GM11168 (cell line): ENCODE measurements around the gene RGS13.

ENCODE experiments used
- in situ Hi-C: fragments of 300-500 bp; cut with MboI; formaldehyde crosslinking; loops from one replicate; pipeline ENCODE4 v1.12.0; 2022; ENCODE audit warnings: low sequenced_read_pairs; ENCODE audit not compliant: unreplicated experiment

RGS13 gene, protein sequence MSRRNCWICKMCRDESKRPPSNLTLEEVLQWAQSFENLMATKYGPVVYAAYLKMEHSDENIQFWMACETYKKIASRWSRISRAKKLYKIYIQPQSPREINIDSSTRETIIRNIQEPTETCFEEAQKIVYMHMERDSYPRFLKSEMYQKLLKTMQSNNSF

DNA sequence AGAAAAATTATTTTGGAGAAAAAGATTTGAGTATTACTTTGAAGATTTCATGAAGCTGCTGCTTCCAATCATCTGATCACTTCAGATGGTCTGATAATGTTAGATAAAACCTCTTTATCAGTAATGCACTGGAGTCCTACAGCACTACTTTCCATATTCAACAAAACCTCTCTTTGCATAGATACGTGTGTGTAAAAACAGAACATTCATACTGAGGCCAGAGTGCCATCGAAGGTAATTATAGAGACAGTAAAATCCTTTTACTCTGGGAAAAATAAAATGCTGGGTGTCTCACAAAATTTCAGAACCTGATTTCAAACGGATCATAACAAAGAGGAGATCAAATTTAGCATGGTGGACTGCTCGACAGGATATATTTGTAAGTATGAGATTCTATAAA is at the start of gene RGS13:
RGS13 (plus strand) TSS at position 209 of the 400 bp plus-strand sequence. CDS start 8,188 bp downstream, outside the sequence.
- in situ Hi-C loops = no loop called here

DNA sequence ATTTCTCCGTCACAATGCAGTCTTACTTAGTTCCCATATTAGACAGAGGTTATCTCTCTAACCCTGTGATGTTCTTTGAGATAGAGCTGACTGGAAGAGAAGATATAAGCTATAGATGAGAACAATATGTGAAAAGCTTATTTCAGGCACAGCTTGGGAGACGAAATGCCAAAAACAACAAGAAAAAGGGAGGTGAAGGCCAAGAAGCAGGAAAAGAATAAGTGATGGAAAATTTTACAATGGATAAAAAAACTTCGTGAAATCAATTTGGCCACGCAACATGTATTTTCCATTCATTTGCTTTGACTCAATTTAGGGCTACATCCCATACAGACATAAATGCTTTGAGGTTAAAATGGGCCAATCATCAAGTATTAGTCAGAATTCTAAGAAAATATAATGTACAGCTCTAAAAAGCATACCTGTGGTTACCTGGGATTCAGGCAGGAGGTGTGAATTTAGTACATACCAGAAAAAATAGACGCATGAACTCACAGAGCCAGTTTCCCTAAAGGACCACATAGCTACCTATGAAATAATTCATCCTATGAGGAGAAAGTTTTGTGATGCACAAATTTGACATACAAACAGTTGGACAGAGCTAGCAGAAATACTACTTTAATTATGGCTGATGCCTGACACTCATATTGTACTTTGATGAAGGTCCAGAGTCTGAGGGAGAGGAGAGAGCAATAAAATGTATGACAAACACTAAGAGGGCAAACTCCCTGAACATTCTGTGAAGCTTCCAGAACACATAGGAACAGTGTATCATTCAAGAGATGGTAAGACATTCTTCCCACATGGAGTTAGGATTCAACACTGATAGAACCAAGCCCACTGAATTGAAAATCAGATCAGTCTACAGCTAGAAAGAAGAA is 48.3 kb upstream of the RGS13 start:
- in situ Hi-C loops = loop anchor here (10.0 kb wide), 1 partner anchor 73 kb away; no protein-coding TSS in a partner anchor

DNA sequence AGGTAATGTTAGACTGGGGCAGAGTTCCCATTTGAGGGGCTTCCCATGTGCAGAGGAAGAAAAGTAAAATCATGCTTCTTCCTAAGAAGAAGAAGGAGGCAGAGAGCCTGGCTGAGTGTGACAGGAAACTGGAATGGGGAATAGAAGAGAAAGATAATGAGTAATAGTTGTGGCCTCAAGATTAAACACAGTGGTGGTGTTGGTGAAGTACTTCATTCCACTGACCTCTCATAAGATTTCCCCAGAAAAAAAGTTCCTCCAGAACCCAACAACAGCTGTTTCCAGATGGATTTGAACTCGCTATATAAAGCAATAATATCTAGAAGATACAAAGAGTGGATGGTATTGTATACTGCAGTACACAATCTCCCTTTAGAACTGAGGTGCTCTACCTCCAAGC is 47.4 kb upstream of the RGS13 start:
- in situ Hi-C loops = loop anchor here (10.0 kb wide), 1 partner anchor 74 kb away; no protein-coding TSS in a partner anchor

DNA sequence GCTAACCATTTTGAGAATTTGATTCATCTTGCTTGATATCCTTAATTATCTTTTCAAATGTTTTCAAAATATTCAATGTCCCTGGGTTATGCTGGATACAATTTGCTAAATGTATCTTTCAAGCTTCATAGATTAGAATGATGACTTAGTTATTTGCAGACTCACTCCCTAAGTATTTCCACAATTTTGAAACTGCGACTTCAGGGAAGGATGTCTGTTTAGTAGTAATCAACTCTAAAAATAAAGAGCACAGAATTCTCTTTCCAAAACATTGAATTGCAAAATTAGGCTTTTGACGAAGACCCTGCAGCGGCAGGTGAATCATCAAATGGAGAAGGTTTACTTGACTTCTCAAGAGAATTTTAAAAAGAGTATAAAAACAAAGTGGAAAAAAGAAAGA is 46.1 kb upstream of the RGS13 start:
- in situ Hi-C loops = loop anchor here (10.0 kb wide), 1 partner anchor 75 kb away; no protein-coding TSS in a partner anchor

DNA sequence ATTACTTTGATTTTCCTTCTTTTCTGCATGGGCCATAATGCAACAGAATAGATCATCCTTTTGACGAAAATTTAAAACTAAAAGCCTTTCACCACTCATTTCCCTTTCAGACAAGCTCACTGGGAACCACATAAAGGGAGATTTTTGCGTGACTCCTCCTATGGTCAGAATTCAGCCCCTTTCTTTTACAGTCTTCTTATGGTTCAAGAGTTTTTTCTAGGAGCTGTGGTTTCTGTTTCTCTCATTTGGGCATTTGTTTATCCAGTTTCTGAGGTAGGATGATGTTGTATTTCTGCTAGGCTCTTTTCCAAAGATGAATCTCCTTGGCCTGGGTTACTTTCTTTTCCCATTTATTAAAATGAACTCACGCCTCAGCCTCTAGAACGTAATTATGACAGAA is 43.4 kb upstream of the RGS13 start:
- in situ Hi-C loops = no loop called here

DNA sequence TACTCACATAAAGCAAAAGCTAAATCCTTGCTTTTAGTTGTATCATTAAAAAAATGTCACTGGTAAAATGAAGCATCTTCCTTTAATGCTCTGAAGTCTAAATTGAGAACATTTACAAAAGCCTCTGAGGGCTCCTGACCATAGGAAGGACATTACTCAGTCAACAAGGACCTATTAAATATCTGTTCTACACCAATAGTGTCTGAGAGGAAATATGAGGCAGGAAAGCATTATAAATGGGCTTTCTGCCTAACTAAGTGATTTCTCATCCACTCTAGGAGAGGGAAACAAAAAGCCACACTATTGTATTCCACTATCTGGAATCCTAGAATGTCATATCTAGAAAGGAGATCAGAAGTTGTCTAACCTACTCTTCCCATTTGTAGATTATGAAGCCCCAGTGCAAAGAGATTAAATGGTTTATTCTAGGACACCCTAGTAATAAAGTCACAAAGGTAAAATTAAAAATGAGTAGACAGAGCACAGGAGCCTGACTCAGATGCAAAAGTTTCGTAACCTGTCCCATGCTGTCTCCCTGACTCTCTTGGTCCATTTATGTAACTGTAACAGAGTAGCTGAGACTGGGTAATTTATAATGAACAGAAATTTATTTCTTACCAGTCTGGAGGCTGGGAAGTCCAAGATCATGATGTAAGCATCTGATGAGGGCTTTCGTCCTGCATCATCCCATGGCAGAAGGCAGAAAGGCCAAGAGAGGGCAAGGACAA is 42.8 kb upstream of the RGS13 start:
- in situ Hi-C loops = no loop called here

DNA sequence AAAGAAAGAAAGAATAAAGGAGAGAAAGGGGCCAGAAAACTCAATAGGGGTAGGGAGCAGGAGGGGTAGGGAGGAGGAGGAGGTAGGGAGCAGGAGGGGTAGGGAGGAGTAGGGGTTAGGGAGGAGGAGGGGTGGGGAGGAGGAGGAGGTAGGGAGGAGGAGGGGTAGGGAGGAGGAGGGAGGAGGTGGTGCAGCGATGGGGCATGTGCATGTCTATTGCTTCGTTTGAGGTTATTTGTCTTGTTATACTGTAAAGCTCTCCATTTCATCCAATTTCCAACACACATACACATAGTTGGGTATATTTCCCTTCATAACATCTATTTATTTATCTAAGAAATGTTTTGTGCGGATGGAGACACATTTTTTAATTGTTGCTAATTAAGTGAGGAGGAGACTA is 40.6 kb upstream of the RGS13 start:
- in situ Hi-C loops = no loop called here

DNA sequence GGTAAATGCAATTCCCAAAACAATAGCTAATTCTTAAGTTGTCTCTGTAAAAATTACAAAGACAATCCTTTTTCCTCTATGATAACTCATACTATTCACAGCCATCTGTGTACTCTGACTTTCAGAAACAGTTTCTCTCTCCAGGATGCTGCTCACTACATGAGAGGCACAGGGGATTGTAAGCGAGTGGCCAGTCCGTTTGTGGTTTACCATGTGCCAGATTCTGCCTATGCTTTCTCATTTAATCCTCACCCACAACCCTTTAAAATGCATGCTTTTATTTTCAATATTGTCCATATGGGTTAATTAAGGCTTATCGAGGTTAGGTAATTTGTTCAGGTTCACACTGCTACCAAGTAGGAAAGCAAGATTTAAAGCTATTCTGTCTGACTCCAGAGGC is 37.4 kb upstream of the RGS13 start:
- in situ Hi-C loops = no loop called here

DNA sequence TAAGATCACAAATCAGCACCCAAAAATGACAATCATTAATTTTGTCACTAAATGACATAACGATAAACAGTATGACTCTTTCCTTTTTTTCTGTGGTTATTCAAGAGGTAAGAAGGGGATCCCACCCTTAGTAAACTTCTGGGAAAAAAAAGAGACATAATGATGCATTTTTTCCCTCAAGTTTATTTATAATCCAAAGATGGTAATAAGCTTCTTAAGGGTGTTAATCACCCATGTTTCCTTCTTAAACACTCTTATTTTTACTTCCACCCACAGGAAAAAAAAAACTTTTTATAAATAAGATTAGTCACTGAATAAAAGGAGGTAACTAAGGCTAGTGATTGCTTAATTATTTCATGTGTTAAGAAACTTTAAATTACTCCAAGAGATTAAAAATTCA is 35.7 kb upstream of the RGS13 start:
- in situ Hi-C loops = loop anchor here (10.0 kb wide), 1 partner anchor 125 kb away; no protein-coding TSS in a partner anchor

DNA sequence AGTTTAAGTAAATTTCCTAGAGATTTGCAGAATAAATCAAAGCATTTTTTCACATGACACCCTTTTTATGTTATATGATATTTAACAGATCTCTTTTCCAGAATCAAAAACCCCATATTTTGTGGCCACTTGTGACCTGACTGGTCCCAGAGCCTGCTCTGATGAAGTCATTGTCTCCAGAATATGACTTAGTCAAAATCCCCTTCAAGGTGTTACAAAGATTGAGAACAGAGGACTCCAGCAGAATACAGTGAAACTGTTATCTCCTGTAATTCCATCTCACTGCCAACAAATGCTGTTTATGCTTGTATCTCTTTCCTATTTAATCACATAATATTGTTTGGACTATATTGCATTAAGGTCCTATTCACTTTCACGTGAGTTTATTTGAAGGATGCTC is 34.8 kb upstream of the RGS13 start:
- in situ Hi-C loops = loop anchor here (10.0 kb wide), 1 partner anchor 126 kb away; no protein-coding TSS in a partner anchor

DNA sequence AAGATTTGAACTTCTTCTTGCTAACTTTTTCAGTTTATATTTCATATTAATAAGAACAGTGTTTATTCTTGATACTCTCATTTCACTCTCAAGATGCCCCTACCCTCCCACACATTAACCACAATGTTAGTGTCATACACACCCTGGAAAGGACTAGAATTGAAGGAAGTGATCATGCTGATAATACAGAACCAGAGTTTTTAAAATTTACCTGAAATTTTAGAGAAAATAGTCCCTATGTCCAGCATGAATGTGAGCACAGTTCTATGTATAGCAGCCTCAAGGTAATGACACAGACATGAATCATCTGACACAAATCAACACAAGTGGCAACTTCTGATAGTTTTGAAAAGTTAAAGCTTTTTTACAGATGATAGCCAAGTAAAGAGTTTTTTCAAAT is 34.4 kb upstream of the RGS13 start:
- in situ Hi-C loops = loop anchor here (10.0 kb wide), 1 partner anchor 127 kb away; no protein-coding TSS in a partner anchor

DNA sequence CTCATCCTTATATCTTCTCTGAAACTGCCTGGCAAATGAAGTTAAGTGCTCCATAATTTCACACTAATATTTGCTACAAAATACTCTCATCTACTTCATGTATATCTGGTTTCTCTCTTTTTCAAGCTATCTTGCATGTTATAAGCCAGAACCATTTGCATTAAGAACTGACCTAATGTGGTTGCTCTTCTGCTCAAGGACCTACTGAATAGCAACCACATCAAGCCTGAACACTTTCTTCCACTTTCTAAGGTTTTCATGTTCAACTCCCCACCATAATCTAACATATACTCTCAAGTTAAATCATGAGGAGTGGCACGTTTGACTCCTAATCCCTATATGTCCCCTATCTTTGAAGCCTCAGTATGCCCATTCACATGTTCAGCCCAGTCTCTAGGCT is 33.2 kb upstream of the RGS13 start:
- in situ Hi-C loops = loop anchor here (10.0 kb wide), 1 partner anchor 128 kb away; no protein-coding TSS in a partner anchor

DNA sequence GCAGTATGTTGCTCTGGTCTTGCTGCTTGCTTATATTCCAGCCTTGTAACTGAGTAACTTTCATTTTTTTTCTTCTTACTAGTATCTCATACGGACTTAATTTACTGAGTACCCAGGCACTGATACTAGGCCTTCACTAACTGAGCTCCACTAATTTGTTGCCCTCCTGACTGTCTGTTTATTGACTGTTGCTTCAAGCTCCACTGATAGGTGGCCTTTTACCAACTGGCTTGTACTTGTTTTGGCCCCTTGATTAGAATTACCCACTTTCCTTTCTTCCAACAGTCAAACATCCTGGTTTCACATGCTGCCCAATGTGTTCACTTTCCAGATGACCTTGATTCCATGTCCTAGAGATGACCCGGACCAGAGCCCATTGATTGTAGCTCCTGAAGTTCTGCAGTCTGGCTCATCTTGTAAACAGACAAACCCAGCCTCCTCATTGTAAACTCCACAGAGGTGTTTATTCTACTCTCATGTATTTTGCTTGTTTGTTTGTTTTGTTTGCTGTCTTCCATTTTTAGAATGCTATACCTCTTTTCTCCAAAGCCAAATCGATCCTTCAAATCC is 32.6 kb upstream of the RGS13 start:
- in situ Hi-C loops = loop anchor here (10.0 kb wide), 1 partner anchor 129 kb away; no protein-coding TSS in a partner anchor

DNA sequence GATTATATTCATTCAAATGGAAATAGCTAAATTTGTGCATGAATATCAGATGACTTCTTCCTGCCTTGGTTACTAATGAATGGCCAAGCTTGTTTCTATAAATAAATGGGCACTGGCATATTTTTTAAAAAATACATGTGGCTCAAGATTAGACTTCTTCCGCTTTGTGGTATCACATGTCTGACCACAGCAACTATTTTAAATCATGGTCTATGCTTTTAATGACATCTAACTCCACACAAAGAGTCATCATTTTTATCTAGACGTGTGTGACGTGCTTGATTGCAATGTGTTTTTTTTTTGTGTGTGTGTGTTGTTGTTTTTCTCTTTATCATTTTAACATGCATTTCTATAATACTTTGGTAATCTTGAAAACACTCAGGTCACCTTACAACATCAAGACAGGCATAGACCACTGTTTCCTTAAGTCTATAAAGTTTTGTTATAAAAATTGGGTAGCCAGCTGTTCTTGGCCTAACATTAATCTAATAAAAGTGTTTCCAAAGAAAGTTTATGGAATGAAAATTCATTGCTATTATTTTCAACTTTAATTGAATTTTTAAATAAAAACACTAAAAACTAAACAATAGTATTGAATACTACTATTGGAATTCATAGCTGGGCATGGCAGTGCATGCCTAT is 30.8 kb upstream of the RGS13 start:
- in situ Hi-C loops = loop anchor here (5.0 to 10.0 kb wide), 2 partner anchors 93 to 130 kb away; no protein-coding TSS in a partner anchor

DNA sequence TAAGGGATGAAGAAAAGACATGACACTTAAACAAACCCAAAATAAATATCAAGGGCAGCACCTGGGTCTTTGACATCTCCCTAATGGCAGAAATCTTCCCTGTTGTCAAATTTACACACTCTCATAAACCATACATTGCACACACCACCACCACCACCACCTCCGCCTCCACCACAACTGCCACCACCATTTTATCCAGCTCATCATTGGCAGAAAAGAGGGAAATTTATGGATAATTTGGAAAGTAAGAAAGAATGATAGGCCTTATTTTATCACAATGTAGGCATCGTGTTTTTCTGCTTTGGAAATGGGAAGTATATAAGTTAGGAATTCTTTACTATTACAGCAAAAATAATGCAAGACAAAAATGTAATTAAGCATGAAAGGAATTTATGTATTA is 27.3 kb upstream of the RGS13 start:
- in situ Hi-C loops = loop anchor here (5.0 to 10.0 kb wide), 2 partner anchors 96 to 134 kb away; no protein-coding TSS in a partner anchor

DNA sequence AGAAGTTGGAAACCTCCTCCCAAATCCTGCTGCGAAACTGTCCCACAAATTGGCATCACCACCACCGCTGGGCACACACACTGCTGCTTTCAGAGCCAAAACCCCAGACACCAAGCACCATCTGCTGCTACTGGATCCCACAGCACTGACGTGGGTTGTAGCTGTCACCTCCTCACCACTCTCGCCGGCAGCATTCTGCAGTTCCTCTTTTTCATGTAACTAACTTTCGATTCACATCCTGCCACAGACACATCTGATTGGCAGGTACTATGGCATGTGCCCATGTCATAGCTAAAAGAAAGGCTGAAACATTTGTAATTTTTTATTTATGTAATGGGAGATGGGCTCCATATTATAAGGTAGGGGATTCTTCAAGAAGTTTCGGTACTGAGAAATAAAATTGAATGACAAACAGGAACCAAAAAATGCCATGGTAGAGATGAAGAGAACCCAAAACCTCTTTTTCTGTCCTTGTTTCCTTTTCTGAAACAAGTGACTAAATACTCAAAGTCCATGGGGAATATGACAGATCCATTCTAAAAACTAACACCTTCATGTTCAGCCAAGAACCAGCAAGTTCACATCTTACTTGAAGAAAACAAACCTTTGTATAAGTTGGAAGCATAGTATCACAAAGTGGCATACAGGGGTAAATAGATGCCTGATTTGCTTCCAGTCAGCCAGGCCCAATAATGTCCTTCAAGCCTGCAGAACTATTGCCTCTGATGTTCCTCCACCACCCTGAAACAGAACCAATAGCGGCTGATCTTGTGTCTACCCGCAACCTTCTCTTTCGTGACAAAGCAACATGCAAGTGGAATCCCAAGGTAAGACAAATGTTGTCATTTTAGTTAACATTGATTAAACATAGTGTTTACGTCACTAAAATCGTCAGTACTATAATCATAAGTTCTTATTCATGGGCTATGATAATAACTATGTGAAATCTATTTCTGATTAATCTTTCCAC is 26.6 kb upstream of the RGS13 start:
- in situ Hi-C loops = loop anchor here (5.0 to 10.0 kb wide), 2 partner anchors 97 to 135 kb away; no protein-coding TSS in a partner anchor

DNA sequence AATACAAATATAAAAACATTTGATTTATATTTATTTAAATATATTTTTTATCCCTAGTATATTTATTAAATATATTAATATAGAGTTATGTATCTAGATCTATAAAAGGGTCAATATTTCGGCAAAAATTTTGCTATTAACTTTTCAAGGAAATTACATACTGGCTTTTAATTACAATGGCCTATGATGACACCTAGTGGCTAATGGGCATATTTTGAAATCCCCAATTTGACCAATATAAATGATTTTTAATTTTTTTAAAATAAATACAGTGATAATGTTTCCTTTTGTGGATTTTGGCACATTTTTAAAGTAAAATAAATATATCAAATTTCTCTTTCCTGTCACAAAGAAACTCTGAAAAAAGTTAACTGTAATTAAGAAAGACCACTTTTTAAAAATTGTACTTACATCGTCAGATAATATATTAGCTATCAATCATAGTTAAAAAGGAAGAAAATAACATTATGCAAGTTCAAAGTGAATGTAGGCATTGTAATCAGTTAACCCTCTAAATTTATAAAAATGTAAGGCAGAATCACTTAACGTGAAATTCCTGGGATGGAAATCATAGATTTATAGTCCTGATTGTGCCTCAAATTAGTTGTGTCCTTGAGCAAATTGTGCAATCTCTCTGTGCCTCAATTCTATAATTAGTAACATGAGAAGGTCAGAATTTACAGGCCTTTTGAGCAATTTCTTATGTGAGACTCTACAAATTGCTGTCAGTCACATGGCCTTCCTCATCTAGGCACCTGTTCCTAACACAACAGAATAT is 25.6 kb upstream of the RGS13 start:
- in situ Hi-C loops = no loop called here

DNA sequence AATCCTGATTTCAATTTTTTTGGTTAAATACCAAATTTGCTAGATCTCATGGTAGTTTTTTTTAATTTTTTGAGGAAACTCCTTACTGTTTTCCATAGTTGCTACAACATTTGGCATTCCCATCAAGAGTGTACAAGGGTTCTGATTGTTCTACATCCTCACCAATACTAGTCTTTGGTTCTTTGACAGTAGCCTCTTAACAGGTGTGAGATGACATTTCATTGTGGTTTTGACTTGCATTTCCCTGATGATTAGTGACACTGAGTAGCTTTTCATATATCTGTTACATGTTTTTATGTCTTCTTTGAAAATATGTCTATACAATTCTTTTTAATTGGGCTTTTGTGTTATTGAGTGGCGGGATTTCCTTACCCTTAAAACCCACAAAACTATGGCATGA is 20.9 kb upstream of the RGS13 start:
- in situ Hi-C loops = no loop called here
